A204.1 (cell line): ENCODE data around the gene NPDC1.

ENCODE experiments used
- FAIRE-seq: peaks from 2 replicates; lab custom pipeline; 2012; peaks lifted over from hg19 to GRCh38; lab: Jason Lieb, UNC

Gene NPDC1

GRCh38 chr9:136991993-136992818, 53.8 kb downstream of the NPDC1 start, which contains the start of gene PAXX:
TSS of gene PAXX (plus strand) at chr9:136992422. CDS start at chr9:136992444, 22 bp downstream.
- no peak for FAIRE-seq

GRCh38 chr9:136990242-136990911, 55.6 kb downstream of the NPDC1 start:
- no peak for FAIRE-seq
